Muscle layer of duodenum (tissue), 2 donors: Measurements from ENCODE around the gene PCSK4.

Experiments
- H3K27ac ChIP-seq: one replicate; pipeline ENCODE4 v1.7.0; 2013; ENCODE audit warnings: mild to moderate bottlenecking, low read length
- H3K27me3 ChIP-seq: one replicate; pipeline ENCODE4 v1.7.0; 2013; ENCODE audit warnings: low read depth, mild to moderate bottlenecking, control low read depth, low read length
- H3K36me3 ChIP-seq, 2 donors: one replicate each; pipeline ENCODE4 v1.7.0; 2013; ENCODE audit warnings: low read length in 2 of 2, control low read depth in 1 of 2, mild to moderate bottlenecking in 1 of 2; ENCODE audit not compliant: insufficient read depth in 2 of 2, control insufficient read depth in 1 of 2
- H3K4me1 ChIP-seq, 2 donors: one replicate each; pipeline ENCODE4 v1.7.0; 2013; ENCODE audit warnings: low read length in 2 of 2, mild to moderate bottlenecking in 2 of 2, control low read depth in 1 of 2, moderate library complexity in 1 of 2; ENCODE audit not compliant: insufficient read depth in 2 of 2, control insufficient read depth in 1 of 2
- H3K4me3 ChIP-seq, 2 donors: one replicate each; pipeline ENCODE4 v1.7.0; 2013; ENCODE audit warnings: low read length in 2 of 2, low read depth in 1 of 2, mild to moderate bottlenecking in 1 of 2
- H3K9me3 ChIP-seq, 2 donors: one replicate each; pipeline ENCODE4 v1.7.0; 2013; ENCODE audit warnings: low read length in 2 of 2, control low read depth in 1 of 2, mild to moderate bottlenecking in 1 of 2; ENCODE audit not compliant: control insufficient read depth in 1 of 2
- donor health status: healthy.

Gene PCSK4

DNA sequence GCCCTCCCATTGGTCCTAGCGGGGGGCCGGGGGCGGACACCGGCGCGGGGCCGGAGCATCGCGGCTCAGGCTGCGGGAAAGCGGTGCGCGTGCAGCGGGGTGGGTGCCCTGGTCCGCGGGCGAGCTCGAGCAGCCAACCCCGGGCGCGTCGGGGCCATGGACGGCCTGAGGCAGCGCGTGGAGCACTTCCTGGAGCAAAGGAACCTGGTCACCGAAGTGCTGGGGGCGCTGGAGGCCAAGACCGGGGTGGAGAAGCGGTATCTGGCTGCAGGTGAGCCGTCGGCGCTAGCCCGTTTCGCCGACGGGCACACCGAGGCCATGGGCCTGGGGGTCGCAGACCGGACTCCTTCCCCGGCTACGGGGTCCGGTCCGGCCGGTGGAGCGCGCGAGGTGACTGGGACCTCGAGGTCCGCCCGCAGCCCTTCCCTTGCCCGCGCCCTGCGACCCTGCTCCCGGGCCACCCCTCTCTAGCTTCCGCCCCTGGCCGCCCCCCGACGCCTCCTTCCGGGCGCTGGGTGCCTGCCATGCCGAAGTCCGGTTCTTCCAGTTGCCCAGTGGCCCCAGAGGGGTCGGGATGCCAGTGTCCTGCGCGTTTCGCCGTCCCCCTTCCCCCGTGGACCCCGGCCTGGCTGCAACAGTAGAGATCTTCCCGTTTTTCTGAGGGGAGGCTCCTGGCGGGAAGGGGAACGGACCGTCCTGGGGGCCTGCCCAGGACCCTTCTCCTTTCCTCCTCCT lies 1.1 kb upstream of the PCSK4 start, which contains the start of gene REEP6:
REEP6 (plus strand) TSS at position 68 of the 735 bp plus-strand sequence; CDS start at position 157, 89 bp downstream.
- Histone ChIP-seq H3K27ac (peak within 1 kb of the TSS; percentile 72), H3K9me3 (no peaks in the 10 kb centered on the region), H3K4me1 (peaks cover 0 to 18% of the 10 kb centered on the region in 2 donors), H3K27me3 (no peaks in the 10 kb centered on the region), H3K4me3 (peak within 1 kb of the TSS; percentile 61 to 75), H3K36me3 (no peaks in the 10 kb centered on the region)

DNA sequence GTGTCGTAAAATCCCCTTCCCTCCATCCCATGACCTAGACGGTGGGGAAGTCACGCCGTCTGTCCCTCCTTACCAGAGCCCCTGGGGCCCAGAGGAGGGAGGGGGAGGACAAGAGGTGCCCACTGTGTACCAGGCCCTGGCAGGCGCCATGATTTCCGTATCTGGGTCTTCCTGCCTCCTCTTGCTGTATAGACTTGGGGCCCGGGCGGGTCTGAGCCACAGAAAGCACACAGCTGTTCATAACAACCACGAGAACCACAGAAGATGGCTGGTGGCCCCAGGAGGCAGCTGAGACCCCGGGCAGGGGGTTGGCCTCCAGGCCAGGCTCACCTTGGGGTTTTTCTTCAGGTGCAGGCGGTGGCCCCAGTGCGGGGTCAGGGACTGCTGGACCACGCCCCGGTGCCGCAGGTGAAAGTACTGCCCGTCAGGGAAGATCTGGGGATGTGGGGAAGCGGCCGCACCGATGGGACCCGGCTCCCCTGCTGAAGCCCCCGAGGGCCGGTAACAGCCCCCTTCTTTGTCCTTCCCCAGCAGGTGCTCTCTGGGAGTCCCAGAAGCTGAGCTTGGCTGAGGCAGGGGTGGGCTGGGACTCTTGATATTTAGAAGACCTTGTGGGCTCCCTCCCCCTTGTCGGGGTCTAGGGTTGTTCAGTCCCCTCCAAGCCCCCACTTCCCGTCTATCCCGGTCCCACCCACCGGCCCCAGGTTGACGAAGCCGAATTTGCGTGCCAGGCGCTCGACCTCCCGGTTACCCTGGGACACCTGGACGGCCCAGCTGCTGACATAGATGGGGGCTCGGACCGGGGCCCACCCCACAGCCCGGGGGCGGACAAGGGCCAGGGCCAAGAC lies 463 bp downstream of the PCSK4 start:
- Histone ChIP-seq H3K27ac (no peak overlapping the region), H3K4me1 (peaks cover 0 to 18% of the 10 kb centered on the region in 2 donors), H3K27me3 (no peaks in the 10 kb centered on the region), H3K9me3 (no peaks in the 10 kb centered on the region), H3K4me3 (peak overlapping the region; percentile 61 to 75), H3K36me3 (no peaks in the 10 kb centered on the region)

DNA sequence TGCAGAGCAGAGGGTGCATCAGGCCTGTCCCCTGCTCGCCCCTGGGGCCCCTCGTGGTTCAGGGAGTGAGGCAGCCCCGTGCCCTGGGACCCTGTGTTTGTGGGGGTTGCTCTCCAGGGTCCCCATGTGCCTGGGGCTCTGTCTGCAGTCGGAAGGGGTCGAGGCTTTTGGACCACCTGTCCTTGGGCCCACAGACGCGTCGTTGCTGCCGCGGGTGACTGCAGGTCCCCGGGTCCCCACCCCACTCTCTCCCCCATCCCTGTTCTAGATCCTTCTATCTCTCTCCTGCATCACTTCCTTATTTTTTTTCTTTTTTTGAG lies 1.9 kb downstream of the PCSK4 start:
- Histone ChIP-seq H3K4me3 (no peak overlapping the region), H3K27me3 (no peaks in the 10 kb centered on the region), H3K4me1 (peaks cover 0 to 18% of the 10 kb centered on the region in 2 donors), H3K27ac (no peak overlapping the region), H3K36me3 (no peaks in the 10 kb centered on the region), H3K9me3 (no peaks in the 10 kb centered on the region)

DNA sequence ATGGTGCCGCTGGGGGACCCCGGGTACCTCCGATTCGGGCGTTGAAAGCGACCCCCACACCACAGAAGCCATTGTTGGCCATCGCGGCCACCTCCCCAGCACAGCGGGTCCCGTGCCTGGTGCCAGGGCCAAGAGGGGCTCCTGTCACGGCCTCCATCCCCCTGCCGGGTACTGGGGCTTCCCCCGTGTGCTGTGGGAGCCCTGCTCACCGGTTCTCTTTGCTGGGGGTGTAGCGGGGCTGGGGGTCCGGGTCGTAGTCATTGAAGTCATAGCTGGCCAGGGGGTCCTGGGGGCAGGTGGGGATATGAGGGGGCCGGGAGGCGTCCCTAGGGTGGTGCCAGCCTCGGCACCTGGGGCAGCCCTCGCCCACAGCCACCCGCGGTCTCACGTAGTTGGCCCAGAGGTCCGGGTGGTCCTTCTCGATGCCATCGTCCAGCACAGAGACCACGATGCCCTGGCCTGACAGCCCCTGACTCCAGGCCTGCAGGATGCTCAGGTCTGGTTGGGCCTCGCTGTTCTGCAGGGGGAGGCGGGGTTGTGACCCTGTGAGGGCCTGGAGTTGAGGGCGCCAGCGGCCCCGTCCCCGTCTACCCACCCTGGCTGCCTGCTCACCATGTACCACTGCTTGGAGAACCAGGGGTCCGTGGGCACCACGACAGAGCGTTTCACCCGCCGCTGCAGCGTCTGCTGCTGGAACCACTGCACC lies 2.4 kb downstream of the PCSK4 start:
- Histone ChIP-seq H3K4me1 (peaks cover 0 to 18% of the 10 kb centered on the region in 2 donors), H3K9me3 (no peaks in the 10 kb centered on the region), H3K27ac (no peak overlapping the region), H3K27me3 (no peaks in the 10 kb centered on the region), H3K36me3 (no peaks in the 10 kb centered on the region), H3K4me3 (no peak overlapping the region)

DNA sequence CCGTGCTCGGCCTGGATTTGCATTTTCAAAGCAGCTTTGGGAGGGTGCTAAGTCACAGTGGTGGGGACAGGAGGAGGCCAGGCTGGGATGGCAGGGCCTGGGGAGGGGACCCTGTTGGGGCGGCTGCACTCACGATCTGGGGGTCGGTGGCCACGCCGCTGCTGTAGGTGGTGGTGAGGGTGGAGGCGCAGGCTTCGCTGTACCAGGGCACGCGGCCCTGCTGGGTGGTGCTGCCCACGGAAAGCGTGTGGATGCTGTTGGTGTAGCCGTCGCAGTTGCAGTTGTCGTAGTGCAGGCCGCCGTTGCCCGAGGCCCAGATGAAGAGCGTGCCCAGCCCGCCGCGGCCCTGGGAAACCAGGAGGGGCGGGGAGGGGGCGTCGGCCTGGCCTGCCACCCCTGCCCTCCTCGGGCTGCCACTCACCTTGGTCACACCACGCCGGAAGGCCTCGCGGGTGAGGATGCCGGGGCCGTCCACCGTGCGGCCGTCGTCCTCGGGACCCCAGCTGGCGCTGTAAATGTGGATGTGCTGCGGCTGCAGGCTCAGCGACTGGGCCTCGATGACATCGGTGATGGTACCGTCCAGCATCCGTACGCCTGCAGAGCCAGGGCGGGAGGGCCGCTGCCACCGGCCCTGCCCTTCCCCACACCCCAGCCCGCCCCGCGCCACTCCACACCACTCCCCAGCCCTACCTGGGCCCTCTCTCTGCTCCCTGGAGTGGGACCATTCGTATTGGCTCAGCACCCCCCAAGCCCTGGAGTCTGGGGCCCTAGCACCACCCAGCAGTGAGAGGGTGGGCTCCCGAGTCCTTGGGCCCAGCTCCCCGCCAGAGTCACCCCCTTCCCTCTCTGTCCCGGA lies 3.2 kb downstream of the PCSK4 start:
- no peak overlapping the region for H3K4me3 ChIP-seq
- no peak overlapping the region for H3K27ac ChIP-seq
- H3K4me1 ChIP-seq, result peaks cover 0 to 18% of the 10 kb centered on the region in 2 donors
- no peaks in the 10 kb centered on the region for H3K36me3 ChIP-seq
- no peaks in the 10 kb centered on the region for H3K27me3 ChIP-seq
- H3K9me3 ChIP-seq, result no peaks in the 10 kb centered on the region

DNA sequence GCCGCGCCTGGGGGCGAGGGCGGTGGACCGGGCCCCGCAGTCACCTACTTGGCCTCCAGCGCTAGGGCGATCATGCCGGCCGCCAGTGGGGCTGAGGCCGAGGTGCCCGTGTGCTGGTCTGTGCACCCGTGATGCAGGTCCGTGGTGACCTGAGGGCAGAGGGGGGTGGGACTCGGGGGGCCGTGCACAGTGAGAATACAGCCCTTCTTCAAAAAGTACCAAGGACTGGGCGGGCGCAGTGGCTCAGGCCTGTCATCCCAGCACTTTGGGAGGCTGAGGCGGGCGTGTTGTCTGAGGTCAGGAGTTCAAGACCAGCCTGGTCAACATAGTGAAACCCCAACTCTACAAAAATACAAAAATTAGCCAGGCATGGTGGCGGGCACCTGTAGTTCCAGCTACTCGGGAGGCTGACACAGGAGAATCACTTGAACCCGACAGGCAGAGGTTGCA lies 6.1 kb downstream of the PCSK4 start:
- Histone ChIP-seq H3K9me3 (no peaks in the 10 kb centered on the region), H3K4me1 (no peaks in the 10 kb centered on the region), H3K36me3 (no peaks in the 10 kb centered on the region), H3K27ac (no peak overlapping the region), H3K27me3 (no peaks in the 10 kb centered on the region), H3K4me3 (no peak overlapping the region)

DNA sequence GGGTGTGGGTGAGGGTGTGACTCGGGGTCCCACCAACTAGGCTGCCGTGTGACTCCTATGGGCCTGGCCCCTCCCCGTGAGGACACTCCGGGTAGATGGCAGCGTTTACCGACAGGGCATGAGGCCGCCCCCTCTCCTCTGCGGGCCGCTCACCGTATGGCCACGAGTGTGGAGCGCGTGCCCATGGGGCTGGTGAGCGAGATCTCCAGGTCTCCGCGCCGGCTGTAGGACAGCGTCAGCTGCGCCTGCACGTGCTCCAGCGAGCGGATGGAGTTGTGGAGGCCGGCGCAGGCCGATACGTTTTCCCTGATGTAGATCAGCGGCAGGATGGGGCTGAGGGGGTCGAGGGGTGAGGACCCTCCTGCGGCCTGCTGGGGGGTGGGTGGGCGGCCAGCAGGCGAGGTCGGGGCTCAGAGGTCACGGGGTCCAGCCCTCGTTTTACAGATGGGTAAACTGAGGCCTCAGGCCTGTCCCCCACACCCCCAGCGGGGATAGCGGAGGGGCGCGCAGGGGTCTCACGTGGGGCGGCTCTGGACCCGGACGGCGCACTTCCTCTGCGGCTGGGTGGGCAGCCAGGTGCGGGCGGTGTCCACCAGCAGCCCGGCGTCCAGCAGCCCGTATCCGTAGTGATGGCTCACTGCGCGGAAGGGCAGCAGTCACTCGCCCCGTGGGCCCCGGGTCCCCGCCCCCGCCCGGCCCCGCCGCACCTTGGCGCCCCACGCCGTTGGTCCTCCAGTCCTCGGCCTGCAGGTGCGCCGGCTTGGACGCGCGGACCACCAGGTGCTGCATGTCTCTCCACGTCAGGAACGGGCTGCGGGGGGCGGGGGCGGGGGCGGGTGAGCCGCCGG lies 6.8 kb downstream of the PCSK4 start:
- Histone ChIP-seq H3K9me3 (no peaks in the 10 kb centered on the region), H3K4me1 (peaks cover 0 to 3% of the 10 kb centered on the region in 2 donors), H3K27me3 (no peaks in the 10 kb centered on the region), H3K36me3 (no peaks in the 10 kb centered on the region), H3K27ac (no peak overlapping the region), H3K4me3 (no peak overlapping the region)

DNA sequence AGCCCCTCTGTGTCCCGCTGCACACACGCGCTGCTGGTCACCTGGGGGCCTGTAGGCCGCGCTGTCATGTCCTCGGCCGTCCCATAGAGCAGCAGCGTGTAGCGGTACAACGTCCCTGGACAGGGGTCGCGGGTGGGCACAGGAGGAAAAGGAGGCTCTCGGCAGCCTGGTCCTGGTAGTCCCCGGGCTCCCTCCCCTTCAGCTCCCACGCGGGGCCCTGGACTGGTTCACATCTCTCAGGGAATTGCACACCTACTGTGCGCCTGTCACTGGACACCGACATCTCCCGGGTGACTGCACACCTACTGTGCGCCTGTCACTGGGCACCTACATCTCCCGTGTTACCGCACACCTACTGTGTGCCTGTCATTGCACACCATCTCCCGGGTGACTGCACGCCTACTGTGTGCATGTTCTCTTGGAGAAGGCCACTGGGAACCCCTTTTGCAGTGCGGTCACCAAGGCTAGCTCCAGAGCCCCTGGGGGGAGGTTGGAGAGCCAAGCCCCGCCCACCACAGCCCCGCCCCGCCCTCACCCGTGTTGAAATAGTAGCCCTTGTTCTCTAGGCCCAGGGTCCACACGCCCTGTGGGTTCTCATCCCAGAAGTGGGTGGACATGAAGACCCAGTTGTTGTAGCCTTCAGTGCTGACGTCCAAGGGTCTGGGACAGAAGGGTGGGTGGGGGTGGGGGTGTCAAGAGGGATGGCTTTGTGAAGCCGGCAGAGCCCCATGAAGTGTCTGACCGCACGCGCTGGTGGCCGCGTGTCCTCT lies 7.6 kb downstream of the PCSK4 start:
- H3K27ac ChIP-seq, result no peak overlapping the region
- no peak overlapping the region for H3K4me3 ChIP-seq
- H3K9me3 ChIP-seq, result no peaks in the 10 kb centered on the region
- no peaks in the 10 kb centered on the region for H3K27me3 ChIP-seq
- H3K36me3 ChIP-seq, result no peaks in the 10 kb centered on the region
- peaks cover 0 to 10% of the 10 kb centered on the region in 2 donors for H3K4me1 ChIP-seq

DNA sequence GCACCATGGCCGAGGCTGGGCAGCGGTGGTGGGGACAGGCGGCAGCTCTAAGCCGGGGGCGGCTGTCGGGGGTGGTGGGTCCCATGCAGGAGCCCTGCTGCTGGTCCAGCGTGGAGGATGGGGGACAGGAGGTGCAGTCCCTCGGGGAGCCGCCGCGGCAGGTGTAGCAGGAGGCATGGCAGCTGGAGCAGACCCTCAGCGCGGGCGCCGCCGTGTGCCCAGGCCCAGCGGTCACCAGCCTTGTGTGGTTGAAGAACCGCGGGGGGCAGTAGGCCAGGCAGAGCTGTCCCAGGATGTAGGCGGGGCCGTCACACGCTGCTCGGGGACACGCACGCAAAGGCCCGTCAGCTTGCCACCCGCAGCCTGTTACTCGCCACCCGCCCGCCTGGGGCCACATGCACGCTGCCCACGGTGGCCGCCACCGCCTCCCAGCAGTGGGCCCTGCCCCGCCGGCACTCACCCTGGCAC lies 8.2 kb downstream of the PCSK4 start:
- Histone ChIP-seq H3K27ac (no peak overlapping the region), H3K27me3 (no peaks in the 10 kb centered on the region), H3K4me3 (no peak overlapping the region), H3K9me3 (no peaks in the 10 kb centered on the region), H3K4me1 (peaks cover 0 to 10% of the 10 kb centered on the region in 2 donors), H3K36me3 (no peaks in the 10 kb centered on the region)
